ENCODE data around the gene LRRC3B. TPM values are rescaled to one million over a fixed set of nuclear protein-coding genes. Genes with fewer than 3 reads are reported as not detected.

The LRRC3B gene
- total and polyA plus RNA-seq, 2 donors from 2014 or later: 0.19 TPM; not detected in 1

DNA sequence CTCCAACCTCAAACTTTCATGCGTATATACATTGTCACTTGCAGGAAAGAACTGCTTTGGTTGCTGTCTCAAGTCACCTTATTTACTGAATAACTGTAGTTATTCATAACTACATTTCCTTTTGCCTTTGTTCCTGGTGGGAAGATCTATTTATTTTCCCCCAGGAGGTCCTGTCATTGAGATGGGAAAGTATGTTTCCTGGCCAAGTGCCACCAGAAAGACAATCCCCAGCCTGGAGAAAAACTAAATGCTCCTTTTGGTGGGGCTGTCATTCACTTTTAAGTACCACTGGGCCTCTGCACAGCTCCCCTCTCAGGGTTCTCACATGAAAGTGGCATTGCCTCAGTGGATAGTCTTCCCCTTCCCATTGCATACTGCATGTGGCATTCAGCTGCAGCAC is 59.8 kb downstream of the LRRC3B start:
- no peaks in the 10 kb centered on the region for H3K9me3 ChIP-seq (ENCODE audit: control insufficient read depth in 2 of 3, insufficient read depth in 1 of 3, low read length in 3 of 3)
- DNase-seq: peak in 1 of 5 donors; percentile 5
- no peaks in the 10 kb centered on the region for H3K4me1 ChIP-seq (ENCODE audit: control insufficient read depth in 2 of 3, insufficient read depth in 2 of 3, low read depth in 1 of 3, low read length in 3 of 3)
- no peak for FAIRE-seq
- H3K27ac ChIP-seq (ENCODE audit: low read depth in 2 of 2, low read length in 2 of 2): no peak overlapping the region
- no peaks in the 10 kb centered on the region for H3K36me3 ChIP-seq (ENCODE audit: control insufficient read depth in 2 of 3, insufficient read depth in 3 of 3, low read length in 3 of 3)
- H3K4me3 ChIP-seq (ENCODE audit: low read length in 3 of 3): no peak overlapping the region
- TF ChIP-seq, protein P1, sequence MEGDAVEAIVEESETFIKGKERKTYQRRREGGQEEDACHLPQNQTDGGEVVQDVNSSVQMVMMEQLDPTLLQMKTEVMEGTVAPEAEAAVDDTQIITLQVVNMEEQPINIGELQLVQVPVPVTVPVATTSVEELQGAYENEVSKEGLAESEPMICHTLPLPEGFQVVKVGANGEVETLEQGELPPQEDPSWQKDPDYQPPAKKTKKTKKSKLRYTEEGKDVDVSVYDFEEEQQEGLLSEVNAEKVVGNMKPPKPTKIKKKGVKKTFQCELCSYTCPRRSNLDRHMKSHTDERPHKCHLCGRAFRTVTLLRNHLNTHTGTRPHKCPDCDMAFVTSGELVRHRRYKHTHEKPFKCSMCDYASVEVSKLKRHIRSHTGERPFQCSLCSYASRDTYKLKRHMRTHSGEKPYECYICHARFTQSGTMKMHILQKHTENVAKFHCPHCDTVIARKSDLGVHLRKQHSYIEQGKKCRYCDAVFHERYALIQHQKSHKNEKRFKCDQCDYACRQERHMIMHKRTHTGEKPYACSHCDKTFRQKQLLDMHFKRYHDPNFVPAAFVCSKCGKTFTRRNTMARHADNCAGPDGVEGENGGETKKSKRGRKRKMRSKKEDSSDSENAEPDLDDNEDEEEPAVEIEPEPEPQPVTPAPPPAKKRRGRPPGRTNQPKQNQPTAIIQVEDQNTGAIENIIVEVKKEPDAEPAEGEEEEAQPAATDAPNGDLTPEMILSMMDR (IDR thresholded peaks at IDR 0.05; ENCODE audit: borderline replicate concordance, extremely low read depth, insufficient read depth): no peak
- no peak overlapping the region for H3K9ac ChIP-seq (ENCODE audit: low read length in 3 of 3)
- intact Hi-C loops (cut with DNase I): no loop called here
- no peaks in the 10 kb centered on the region for H3K27me3 ChIP-seq (ENCODE audit: control insufficient read depth, insufficient read depth, low read length)

- DNase-seq (no peak), FAIRE-seq (no peak)
- TF ChIP-seq, protein P1 (IDR thresholded peaks at IDR 0.05; ENCODE audit: borderline replicate concordance, extremely low read depth, insufficient read depth): no peak
- Histone ChIP-seq H3K36me3 (ENCODE audit: control insufficient read depth in 2 of 3, insufficient read depth in 3 of 3, low read length in 3 of 3) (no peaks in the 10 kb centered on the region), H3K4me3 (ENCODE audit: low read length in 3 of 3) (no peak overlapping the region), H3K4me1 (ENCODE audit: control insufficient read depth in 2 of 3, insufficient read depth in 2 of 3, low read depth in 1 of 3, low read length in 3 of 3) (no peaks in the 10 kb centered on the region), H3K9me3 (ENCODE audit: control insufficient read depth in 2 of 3, insufficient read depth in 1 of 3, low read length in 3 of 3) (peaks cover 0 to 4% (median 0%) of the 10 kb centered on the region in 3 donors), H3K27ac (ENCODE audit: low read depth in 2 of 2, low read length in 2 of 2) (no peak overlapping the region), H3K27me3 (ENCODE audit: control insufficient read depth, insufficient read depth, low read length) (no peaks in the 10 kb centered on the region), H3K9ac (ENCODE audit: low read length in 3 of 3) (no peak overlapping the region)
- intact Hi-C loops (cut with DNase I): no loop called here
Observed at GRCh38 chr3:26683902-26684301, 61.3 kb downstream of the LRRC3B start.

GRCh38 chr3:26687466-26687865 is 64.9 kb downstream of the LRRC3B start:
- H3K9me3 ChIP-seq (ENCODE audit: control insufficient read depth in 2 of 3, insufficient read depth in 1 of 3, low read length in 3 of 3): peaks cover 0 to 4% (median 0%) of the 10 kb centered on the region in 3 donors
- TF ChIP-seq, protein P1 (IDR thresholded peaks at IDR 0.05; ENCODE audit: borderline replicate concordance, extremely low read depth, insufficient read depth): no peak
- H3K27ac ChIP-seq (ENCODE audit: low read depth in 2 of 2, low read length in 2 of 2): no peak overlapping the region
- no peaks in the 10 kb centered on the region for H3K36me3 ChIP-seq (ENCODE audit: control insufficient read depth in 2 of 3, insufficient read depth in 3 of 3, low read length in 3 of 3)
- intact Hi-C loops (cut with DNase I): no loop called here
- no peaks in the 10 kb centered on the region for H3K4me1 ChIP-seq (ENCODE audit: control insufficient read depth in 2 of 3, insufficient read depth in 2 of 3, low read depth in 1 of 3, low read length in 3 of 3)
- DNase-seq: no peak
- no peaks in the 10 kb centered on the region for H3K27me3 ChIP-seq (ENCODE audit: control insufficient read depth, insufficient read depth, low read length)
- FAIRE-seq: no peak
- no peak overlapping the region for H3K9ac ChIP-seq (ENCODE audit: low read length in 3 of 3)
- no peak overlapping the region for H3K4me3 ChIP-seq (ENCODE audit: low read length in 3 of 3)

DNA sequence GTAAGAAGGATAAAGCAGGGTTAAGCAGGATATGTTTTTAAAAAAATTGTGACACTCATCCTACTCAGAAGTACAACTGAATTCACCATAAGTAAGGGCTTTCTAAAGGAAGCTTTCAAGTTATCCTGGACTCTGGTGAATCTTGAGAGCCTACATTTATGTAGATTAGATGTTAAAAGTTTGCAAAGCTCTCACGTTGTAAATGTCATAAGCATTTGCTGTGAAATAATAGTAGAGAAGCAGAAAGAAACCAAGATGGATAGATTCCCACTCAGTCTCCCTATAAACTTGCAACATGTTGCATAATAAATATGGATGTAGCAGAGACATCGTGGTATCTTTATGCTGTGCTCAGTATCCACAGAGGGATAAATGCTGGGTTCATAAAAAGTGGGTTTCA is 77.0 kb downstream of the LRRC3B start:
- Histone ChIP-seq H3K27ac (ENCODE audit: low read depth in 2 of 2, low read length in 2 of 2) (no peak overlapping the region), H3K9ac (ENCODE audit: low read length in 3 of 3) (no peak overlapping the region), H3K36me3 (ENCODE audit: control insufficient read depth in 2 of 3, insufficient read depth in 3 of 3, low read length in 3 of 3) (no peaks in the 10 kb centered on the region), H3K27me3 (ENCODE audit: control insufficient read depth, insufficient read depth, low read length) (no peaks in the 10 kb centered on the region), H3K9me3 (ENCODE audit: control insufficient read depth in 2 of 3, insufficient read depth in 1 of 3, low read length in 3 of 3) (no peaks in the 10 kb centered on the region), H3K4me1 (ENCODE audit: control insufficient read depth in 2 of 3, insufficient read depth in 2 of 3, low read depth in 1 of 3, low read length in 3 of 3) (no peaks in the 10 kb centered on the region), H3K4me3 (ENCODE audit: low read length in 3 of 3) (no peak overlapping the region)
- TF ChIP-seq, protein P1 (IDR thresholded peaks at IDR 0.05; ENCODE audit: borderline replicate concordance, extremely low read depth, insufficient read depth): no peak
- intact Hi-C loops (cut with DNase I): no loop called here
- DNase-seq: no peak
- no peak for FAIRE-seq

All from kidney (tissue), 14 donors.